HepG2 (cell line): Measurements from ENCODE around the gene FANCL. TPM values are rescaled to one million over a fixed set of nuclear protein-coding genes. Genes with fewer than 3 reads are reported as not detected.

Experiments
- HNF1B ChIP-seq: sonication (generic); formaldehyde crosslinking; IDR thresholded peaks from 2 replicates; pipeline ENCODE4 v1.5.1; 2020; ENCODE audit warnings: mild to moderate bottlenecking, moderate library complexity, missing genetic modification reagents
- ISX ChIP-seq: sonication (generic); formaldehyde crosslinking; conservative IDR thresholded peaks from 2 replicates; pipeline ENCODE4 v1.5.0; 2020; ENCODE audit warnings: missing genetic modification reagents
- KMT2A ChIP-seq: sonication (generic); formaldehyde crosslinking; IDR thresholded peaks from 2 replicates; pipeline ENCODE4 v1.4.0; 2020; ENCODE audit warnings: missing genetic modification reagents
- MATR3 ChIP-seq: sonication (generic); formaldehyde crosslinking; IDR thresholded peaks from 2 replicates; pipeline ENCODE4 v1.4.0; 2020; ENCODE audit warnings: missing genetic modification reagents
- NCOA1 ChIP-seq: sonication (generic); formaldehyde crosslinking; IDR thresholded peaks from 2 replicates; pipeline ENCODE4 v1.9.0; 2021; ENCODE audit warnings: missing genetic modification reagents
- NFE2L1 ChIP-seq: sonication (generic); formaldehyde crosslinking; IDR thresholded peaks from 2 replicates; pipeline ENCODE4 v1.4.0; 2020; ENCODE audit warnings: missing genetic modification reagents, mild to moderate bottlenecking, borderline replicate concordance
- NONO ChIP-seq, 2 experiments: fragments of 450-650 bp in 1 of 2; sonication (generic) in 1 of 2; formaldehyde crosslinking in 1 of 2; IDR thresholded peaks in 1 of 2; conservative IDR thresholded peaks in 1 of 2; 2 replicates each; pipeline versions ENCODE4 v1.6.1 to v1.8.0; 2017 to 2022; ENCODE audit warnings: mild to moderate bottlenecking in 1 of 2, missing genetic modification reagents in 1 of 2, moderate library complexity in 1 of 2
- PCBP1 ChIP-seq: fragments of 200-400 bp; formaldehyde crosslinking; IDR thresholded peaks from 2 replicates; pipeline ENCODE4 v1.6.1; 2017; ENCODE audit warnings: mild to moderate bottlenecking, low read depth, low read length, borderline replicate concordance
- SOX5 ChIP-seq: IDR thresholded peaks from 2 replicates; pipeline ENCODE4 v1.6.1; 2016; ENCODE audit warnings: borderline replicate concordance
- SRSF4 ChIP-seq: fragments of 200-400 bp; formaldehyde crosslinking; IDR thresholded peaks from one replicate; pipeline ENCODE4 v1.6.1; 2018; ENCODE audit warnings: mild to moderate bottlenecking, low read depth, low read length, moderate library complexity; ENCODE audit not compliant: poor library complexity, severe bottlenecking
- SSRP1 ChIP-seq: IDR thresholded peaks from 2 replicates; pipeline ENCODE4 v1.6.1; 2016; ENCODE audit warnings: control low read depth
- TEAD3 ChIP-seq: optimal IDR thresholded peaks from 2 replicates; pipeline ENCODE3; 2016; ENCODE audit warnings: borderline replicate concordance
- YEATS4 ChIP-seq: sonication (generic); formaldehyde crosslinking; IDR thresholded peaks from 2 replicates; pipeline ENCODE4 v1.4.0; 2020; ENCODE audit warnings: missing genetic modification reagents, borderline replicate concordance
- YY1 ChIP-seq: IDR thresholded peaks from 2 replicates; pipeline ENCODE4 v1.6.1; 2011; ENCODE audit warnings: low read length, low read depth, moderate library complexity, mild to moderate bottlenecking; ENCODE audit not compliant: insufficient read depth, insufficient replicate concordance
- ZBTB44 ChIP-seq: sonication (generic); formaldehyde crosslinking; IDR thresholded peaks from 2 replicates; pipeline ENCODE4 v1.4.0; 2020; ENCODE audit warnings: missing genetic modification reagents
- ZNF138 ChIP-seq: sonication (generic); formaldehyde crosslinking; IDR thresholded peaks from 2 replicates; pipeline ENCODE4 v1.5.0; 2020; ENCODE audit warnings: mild to moderate bottlenecking, low read depth, missing genetic modification reagents
- ZNF34 ChIP-seq: sonication (generic); formaldehyde crosslinking; IDR thresholded peaks from 2 replicates; pipeline ENCODE4 v1.4.0; 2020; ENCODE audit warnings: mild to moderate bottlenecking, missing genetic modification reagents, borderline replicate concordance
- ZNF496 ChIP-seq: sonication (generic); formaldehyde crosslinking; IDR thresholded peaks from 2 replicates; pipeline ENCODE4 v1.8.1; 2023; ENCODE audit warnings: mild to moderate bottlenecking, moderate library complexity, missing genetic modification reagents; ENCODE audit not compliant: insufficient replicate concordance
- ZNF501 ChIP-seq: sonication (generic); formaldehyde crosslinking; IDR thresholded peaks from 2 replicates; pipeline ENCODE4 v1.5.1; 2020; ENCODE audit warnings: mild to moderate bottlenecking, moderate library complexity, missing genetic modification reagents
- ZNF503 ChIP-seq: sonication (generic); formaldehyde crosslinking; IDR thresholded peaks from 2 replicates; pipeline ENCODE4 v1.4.0; 2020; ENCODE audit warnings: missing genetic modification reagents
- polyA plus RNA-seq, 8 experiments: library from polyadenylated mRNA; depleted of rRNA in 3 of 8; stranded (reverse) in 7 of 8; unstranded in 1 of 8; fragments of >200 nt; fragmentation: Illumina TruSeq in 4 of 8; extraction: Trizol in 4 of 8; gene quantifications; 2 replicates each; pipeline versions ENCODE4 v1.2.1 to v1.2.3, GENCODE V29; 2011 to 2016; ENCODE audit warnings: low read depth in 4 of 8, missing spikeins in 1 of 8, mixed read lengths in 1 of 8; ENCODE audit not compliant: insufficient read depth in 1 of 8
- total RNA-seq, 5 experiments: library from RNA; depleted of rRNA; stranded (reverse); fragments of >200 nt; fragmentation: Illumina TruSeq; extraction: Trizol; gene quantifications; 2 replicates each; pipeline ENCODE4 v1.2.3, GENCODE V29; 2016; ENCODE audit warnings: low read depth in 1 of 5

FANCL gene
- total and polyA plus RNA-seq, 2 of the 13 experiments (the other 11 are each of a cell fraction or from before 2014, with no cell fraction given): 40.7 to 66.8 TPM

DNA sequence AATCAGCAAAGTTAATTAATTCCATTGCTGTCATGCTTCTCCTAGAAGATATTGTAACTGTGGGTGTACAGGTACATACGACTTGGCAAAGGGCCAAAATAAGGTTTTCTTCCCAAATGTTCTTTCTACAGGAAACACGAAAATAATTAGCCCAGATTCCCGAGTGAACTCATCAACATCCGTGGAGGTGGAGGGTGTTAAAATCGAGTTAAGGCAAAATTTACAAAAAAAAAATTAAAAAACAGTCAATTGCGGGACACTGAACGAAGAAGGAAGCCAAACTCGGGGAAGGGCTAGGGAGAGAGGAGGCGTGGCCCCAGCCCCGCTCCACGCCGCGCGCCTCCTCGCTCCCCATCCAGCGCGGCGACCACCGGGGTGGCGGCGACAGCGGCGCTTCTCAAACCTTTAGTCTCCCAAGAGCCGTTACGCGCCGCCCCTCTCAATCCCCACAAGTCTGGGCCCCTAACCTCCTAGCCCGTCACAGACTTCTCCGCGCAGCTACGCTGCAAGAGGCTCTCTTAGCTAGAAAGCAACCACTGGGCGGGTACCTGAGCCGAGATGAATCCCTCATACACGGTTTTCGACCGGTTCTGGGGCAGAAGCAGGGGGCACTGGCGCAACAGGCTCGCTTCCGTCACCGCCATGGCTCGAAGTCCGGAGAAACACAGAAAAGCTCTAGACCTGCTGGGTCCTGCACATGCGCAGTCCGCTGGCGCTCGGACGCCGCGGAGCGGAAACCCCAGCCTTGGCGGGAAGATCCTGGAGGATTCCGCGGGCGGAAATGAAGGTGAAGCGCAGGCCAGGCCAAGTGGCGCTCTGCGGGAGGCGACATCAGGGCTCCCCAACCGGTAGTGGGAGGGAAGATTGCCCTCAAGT, at the start of gene FANCL (continued):
- peak; percentile 74 for TF ChIP-seq NCOA1 (CRISPR knock-in tag)
- TF ChIP-seq TEAD3: peak; percentile 73
- peak; percentile 100 for TF ChIP-seq ZNF501 (CRISPR knock-in tag)
- no peak for TF ChIP-seq ZNF496 (CRISPR knock-in tag)
- TF ChIP-seq MATR3 (CRISPR knock-in tag): no peak
- TF ChIP-seq YY1: peak; percentile 89
- TF ChIP-seq PCBP1: 0 out of 2 replicates have a peak, but pooled peaks have one; percentile 70
- TF ChIP-seq ISX: peak; percentile 82; the same call in 1 of the 2 replicates
- TF ChIP-seq SOX5 (CRISPR knock-in tag): peak; percentile 62
- TF ChIP-seq SRSF4: no peak
- TF ChIP-seq ZNF138 (CRISPR knock-in tag): no peak
- peak; percentile 97 for TF ChIP-seq YEATS4
- peak; percentile 95 for TF ChIP-seq HNF1B (CRISPR knock-in tag)
- no peak; the same call in 1 of the 2 replicates for TF ChIP-seq NFE2L1 (CRISPR knock-in tag)
- TF ChIP-seq ZBTB44 (CRISPR knock-in tag): no peak
- no peak for TF ChIP-seq ZNF34 (CRISPR knock-in tag)
- TF ChIP-seq KMT2A (CRISPR knock-in tag): peak; percentile 97
- TF ChIP-seq ZNF503 (CRISPR knock-in tag): peak; percentile 87; the same call in 1 of the 2 replicates
- TF ChIP-seq SSRP1: peak; percentile 57
- no peak for TF ChIP-seq NONO (IDR thresholded peaks at IDR 0.05)
- TF ChIP-seq NONO (CRISPR knock-in tag; conservative IDR thresholded peaks at IDR 0.05): peak; percentile 91
